Fibroblast of skin of right biceps (primary cell): ENCODE results near the gene TVP23C.

ENCODE experiments used
- DNase-seq: peaks from one replicate; pipeline ENCODE4 v3.0.0-alpha.2; 2013

Gene TVP23C

GRCh38 chr17:15462976-15463772 is 100.1 kb downstream of the TVP23C start:
- peak; percentile 78 for DNase-seq

GRCh38 chr17:15457723-15458094 is 105.6 kb downstream of the TVP23C start:
- no peak for DNase-seq

GRCh38 chr17:15456972-15457722 is 106.1 kb downstream of the TVP23C start:
- peak; percentile 89 for DNase-seq

- no peak for DNase-seq
These were observed 106.8 kb downstream of the TVP23C start for GRCh38 chr17:15456496-15456895.

GRCh38 chr17:15454346-15454745 is 108.9 kb downstream of the TVP23C start:
- no peak for DNase-seq

GRCh38 chr17:15453782-15454181 is 109.5 kb downstream of the TVP23C start:
- no peak for DNase-seq

- DNase-seq, result peak; percentile 69
These were observed 110.0 kb downstream of the TVP23C start for GRCh38 chr17:15453246-15453645.

GRCh38 chr17:15452746-15453145 is 110.5 kb downstream of the TVP23C start:
- no peak for DNase-seq
